KMS-11 (cell line): ENCODE results near the gene PYGM.

ENCODE experiments used
- H2AFZ ChIP-seq: fragments of 200-600 bp; sonication (generic); 2 replicates; pipeline ENCODE4 v1.6.1; 2016; ENCODE audit warnings: antibody characterized with exemption, mixed run types, low read depth
- H3K27ac ChIP-seq: fragments of 200-600 bp; sonication (generic); 2 replicates; pipeline ENCODE4 v1.6.1; 2016; ENCODE audit warnings: mild to moderate bottlenecking, mixed run types
- H3K27me3 ChIP-seq: fragments of 200-600 bp; sonication (generic); 2 replicates; pipeline ENCODE4 v1.6.1; 2017; ENCODE audit warnings: mild to moderate bottlenecking, low read depth, mixed run types, moderate library complexity; ENCODE audit not compliant: insufficient read depth
- H3K36me3 ChIP-seq: fragments of 200-600 bp; sonication (generic); 2 replicates; pipeline ENCODE4 v1.6.1; 2017; ENCODE audit warnings: mild to moderate bottlenecking, mixed run types; ENCODE audit not compliant: insufficient read depth
- H3K4me1 ChIP-seq: fragments of 200-600 bp; sonication (generic); 2 replicates; pipeline ENCODE4 v1.6.1; 2016; ENCODE audit warnings: mild to moderate bottlenecking, low read depth, mixed run types; ENCODE audit not compliant: poor library complexity, severe bottlenecking
- H3K4me2 ChIP-seq: fragments of 200-600 bp; sonication (generic); 2 replicates; pipeline ENCODE4 v1.7.0; 2016; ENCODE audit warnings: mild to moderate bottlenecking, mixed run types
- H3K4me3 ChIP-seq: fragments of 200-600 bp; sonication (generic); IDR thresholded peaks from 2 replicates; pipeline ENCODE4 v1.6.1; 2017; ENCODE audit warnings: low read depth, low read length, mixed read lengths; ENCODE audit not compliant: insufficient read depth
- H3K79me2 ChIP-seq: fragments of 200-600 bp; sonication (generic); 2 replicates; pipeline ENCODE4 v1.6.1; 2016; ENCODE audit warnings: low read depth, mixed run types; ENCODE audit not compliant: insufficient read depth
- H3K9ac ChIP-seq: fragments of 200-600 bp; sonication (generic); 2 replicates; pipeline ENCODE4 v1.6.1; 2016; ENCODE audit warnings: mild to moderate bottlenecking, mixed run types
- H4K20me1 ChIP-seq: fragments of 200-600 bp; sonication (generic); 2 replicates; pipeline ENCODE4 v1.6.1; 2016; ENCODE audit warnings: mild to moderate bottlenecking, mixed run types; ENCODE audit not compliant: insufficient read depth
- TF ChIP-seq, protein P1 (sequence below): fragments of 200-600 bp; sonication (generic); conservative IDR thresholded peaks from 2 replicates; pipeline ENCODE4 v1.6.1; 2017; ENCODE audit warnings: low read depth, mild to moderate bottlenecking, antibody characterized with exemption, low read length, moderate library complexity, mixed read lengths

PYGM gene

DNA sequence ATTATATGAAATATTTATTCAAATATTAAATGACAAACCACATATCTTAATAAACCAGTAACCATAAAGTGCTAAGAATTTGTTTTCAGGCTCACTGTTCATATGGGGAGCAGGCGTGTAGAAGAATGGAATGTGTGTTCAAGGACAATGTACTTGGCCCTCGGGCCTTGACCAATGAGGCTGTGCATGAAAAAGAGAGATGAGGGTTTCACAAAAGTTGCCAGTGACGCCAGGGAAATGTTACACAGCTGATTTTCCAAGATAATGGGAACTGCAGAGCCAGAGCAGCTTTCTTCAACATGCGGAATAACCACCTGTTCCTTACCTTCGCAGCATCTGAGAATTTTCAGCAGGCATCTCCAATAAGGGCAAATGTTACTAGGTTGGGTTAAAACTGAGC, 14.4 kb upstream of the PYGM start:
- no peaks in the 10 kb centered on the region; the same call in 1 of the 2 replicates for H3K27me3 ChIP-seq
- TF ChIP-seq, protein P1, sequence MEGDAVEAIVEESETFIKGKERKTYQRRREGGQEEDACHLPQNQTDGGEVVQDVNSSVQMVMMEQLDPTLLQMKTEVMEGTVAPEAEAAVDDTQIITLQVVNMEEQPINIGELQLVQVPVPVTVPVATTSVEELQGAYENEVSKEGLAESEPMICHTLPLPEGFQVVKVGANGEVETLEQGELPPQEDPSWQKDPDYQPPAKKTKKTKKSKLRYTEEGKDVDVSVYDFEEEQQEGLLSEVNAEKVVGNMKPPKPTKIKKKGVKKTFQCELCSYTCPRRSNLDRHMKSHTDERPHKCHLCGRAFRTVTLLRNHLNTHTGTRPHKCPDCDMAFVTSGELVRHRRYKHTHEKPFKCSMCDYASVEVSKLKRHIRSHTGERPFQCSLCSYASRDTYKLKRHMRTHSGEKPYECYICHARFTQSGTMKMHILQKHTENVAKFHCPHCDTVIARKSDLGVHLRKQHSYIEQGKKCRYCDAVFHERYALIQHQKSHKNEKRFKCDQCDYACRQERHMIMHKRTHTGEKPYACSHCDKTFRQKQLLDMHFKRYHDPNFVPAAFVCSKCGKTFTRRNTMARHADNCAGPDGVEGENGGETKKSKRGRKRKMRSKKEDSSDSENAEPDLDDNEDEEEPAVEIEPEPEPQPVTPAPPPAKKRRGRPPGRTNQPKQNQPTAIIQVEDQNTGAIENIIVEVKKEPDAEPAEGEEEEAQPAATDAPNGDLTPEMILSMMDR = no peak
- H2AFZ ChIP-seq = no peak overlapping the region
- H3K27ac ChIP-seq = no peak overlapping the region
- H3K4me1 ChIP-seq = peaks cover 61% of the 10 kb centered on the region
- H3K36me3 ChIP-seq = peaks cover 59% of the 10 kb centered on the region; the same call in 1 of the 2 replicates
- peak overlapping the region; percentile 55; the same call in 1 of the 2 replicates for H3K4me2 ChIP-seq
- H3K4me3 ChIP-seq = no peak overlapping the region
- H3K9ac ChIP-seq = no peak overlapping the region
- H3K79me2 ChIP-seq = peaks cover 83% of the 10 kb centered on the region
- H4K20me1 ChIP-seq = peaks cover 65% of the 10 kb centered on the region

DNA sequence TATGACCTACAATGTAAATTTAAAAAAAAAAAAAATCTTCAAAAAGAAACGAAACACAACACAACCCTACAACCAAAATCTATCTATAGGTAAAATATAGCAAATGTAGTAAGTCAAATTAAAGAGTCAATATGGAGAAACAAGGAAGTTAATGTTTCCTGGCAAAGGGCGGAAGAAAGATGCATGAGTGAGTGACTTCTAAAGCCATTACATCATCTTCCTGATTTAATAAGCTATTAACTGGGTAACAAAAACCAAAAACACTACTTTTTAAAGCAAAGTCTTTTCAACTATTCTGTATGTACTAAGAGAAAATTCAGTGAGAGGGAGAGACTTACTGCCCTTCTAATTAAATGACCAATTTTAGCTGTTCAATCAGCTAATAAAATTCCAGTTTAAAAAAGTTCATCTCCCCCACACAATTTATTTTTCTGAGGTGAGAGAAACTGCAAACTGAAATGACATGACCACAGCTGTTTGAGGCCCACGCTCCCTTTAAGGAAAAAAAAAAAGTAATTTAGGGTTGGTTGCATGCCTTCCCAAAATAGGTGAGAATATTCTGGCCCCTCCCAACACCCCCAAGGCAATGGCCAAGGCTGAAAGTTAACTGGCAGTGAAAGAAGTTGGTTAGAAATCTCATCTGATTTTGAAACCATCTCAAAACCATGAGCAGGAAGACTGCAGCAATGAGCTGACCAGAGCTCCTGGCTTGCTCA, 12.7 kb upstream of the PYGM start:
- H3K36me3 ChIP-seq = peaks cover 66% of the 10 kb centered on the region; the same call in 1 of the 2 replicates
- H4K20me1 ChIP-seq = peaks cover 65% of the 10 kb centered on the region
- no peak overlapping the region for H2AFZ ChIP-seq
- peak overlapping the region; percentile 55; the same call in 1 of the 2 replicates for H3K4me2 ChIP-seq
- TF ChIP-seq, protein P1 = no peak
- no peak overlapping the region for H3K9ac ChIP-seq
- no peaks in the 10 kb centered on the region; the same call in 1 of the 2 replicates for H3K27me3 ChIP-seq
- no peak overlapping the region for H3K27ac ChIP-seq
- peaks cover 89% of the 10 kb centered on the region for H3K79me2 ChIP-seq
- peaks cover 63% of the 10 kb centered on the region for H3K4me1 ChIP-seq
- H3K4me3 ChIP-seq = no peak overlapping the region

DNA sequence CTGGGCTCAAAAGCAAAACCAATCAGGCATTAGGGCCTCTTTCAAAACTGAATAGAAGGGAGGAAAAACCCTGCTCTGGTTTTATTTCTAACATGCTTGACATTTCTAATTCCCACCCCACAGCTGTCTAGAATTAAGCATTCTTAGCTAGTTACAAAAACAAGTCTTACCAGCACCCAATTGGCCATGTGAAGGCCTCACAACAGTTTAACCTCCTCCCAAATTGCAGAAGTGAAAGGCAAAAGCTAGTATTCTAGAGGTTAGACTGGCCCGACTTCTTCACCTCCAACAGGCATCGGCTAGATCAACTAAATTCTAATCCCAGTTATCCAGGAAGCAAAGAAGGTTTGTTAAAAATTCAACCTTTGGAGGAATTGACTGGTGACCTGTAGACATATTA, 12.1 kb upstream of the PYGM start:
- Histone ChIP-seq H3K79me2 (peaks cover 83% of the 10 kb centered on the region), H3K4me1 (peaks cover 61% of the 10 kb centered on the region), H3K4me2 (no peak overlapping the region; the same call in 1 of the 2 replicates), H3K27ac (no peak overlapping the region), H2AFZ (no peak overlapping the region), H3K36me3 (peaks cover 66% of the 10 kb centered on the region; the same call in 1 of the 2 replicates), H3K27me3 (no peaks in the 10 kb centered on the region; the same call in 1 of the 2 replicates), H3K9ac (no peak overlapping the region), H3K4me3 (no peak overlapping the region), H4K20me1 (peaks cover 60% of the 10 kb centered on the region)
- TF ChIP-seq, protein P1 = no peak

DNA sequence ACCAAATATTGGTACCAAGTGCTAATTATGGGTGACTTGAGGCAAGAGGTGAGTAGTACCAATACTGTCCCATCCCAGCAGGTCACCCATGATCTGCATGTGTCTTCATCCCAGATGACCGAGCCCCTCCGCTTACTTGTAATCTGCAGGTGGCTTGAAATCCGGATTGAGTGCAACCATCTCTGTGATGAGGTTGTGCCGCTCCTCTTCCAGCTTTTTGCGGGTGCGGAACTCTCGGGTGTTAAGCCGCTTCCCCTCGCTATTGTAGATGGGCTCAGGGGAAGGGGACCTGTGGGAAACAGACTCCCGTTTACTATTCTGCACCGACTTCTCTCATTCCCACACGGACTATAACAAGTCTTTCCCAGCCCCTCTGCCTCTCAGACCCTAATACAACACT, 10.3 kb upstream of the PYGM start:
- H3K4me1 ChIP-seq = peaks cover 49% of the 10 kb centered on the region
- no peak overlapping the region for H3K4me2 ChIP-seq
- H2AFZ ChIP-seq = no peak overlapping the region
- no peak overlapping the region for H3K4me3 ChIP-seq
- no peak overlapping the region for H3K27ac ChIP-seq
- no peaks in the 10 kb centered on the region for H3K27me3 ChIP-seq
- TF ChIP-seq, protein P1 = no peak
- peaks cover 54% of the 10 kb centered on the region; the same call in 1 of the 2 replicates for H3K36me3 ChIP-seq
- H4K20me1 ChIP-seq = peaks cover 47% of the 10 kb centered on the region
- no peak overlapping the region for H3K9ac ChIP-seq
- peaks cover 65% of the 10 kb centered on the region for H3K79me2 ChIP-seq
